Measurements from ENCODE around the gene PPM1F.

PPM1F gene

DNA sequence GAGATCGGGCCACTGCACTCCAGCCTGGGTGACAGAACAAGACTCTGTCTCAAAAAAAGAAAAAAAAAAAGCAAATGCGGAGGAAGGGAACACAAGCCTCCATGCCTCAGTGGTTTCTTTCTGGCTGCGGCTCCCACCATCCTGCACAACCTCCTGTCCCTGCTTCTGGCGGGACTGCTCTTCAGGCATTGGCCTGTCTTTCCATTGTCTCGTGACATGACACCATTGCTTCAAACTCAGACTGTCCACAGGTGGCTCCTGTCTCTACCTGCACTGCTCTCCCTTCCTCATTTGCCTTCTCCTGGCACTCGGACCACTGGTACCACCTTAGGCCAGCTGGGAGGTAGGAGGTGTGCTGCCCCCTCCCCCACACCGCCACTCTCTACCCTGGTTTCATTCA is 10.6 kb upstream of the PPM1F start:
- DNase-seq (ENCODE audit: extremely low spot score, insufficient read length, low read depth) (no peak), FAIRE-seq (no peak)

DNA sequence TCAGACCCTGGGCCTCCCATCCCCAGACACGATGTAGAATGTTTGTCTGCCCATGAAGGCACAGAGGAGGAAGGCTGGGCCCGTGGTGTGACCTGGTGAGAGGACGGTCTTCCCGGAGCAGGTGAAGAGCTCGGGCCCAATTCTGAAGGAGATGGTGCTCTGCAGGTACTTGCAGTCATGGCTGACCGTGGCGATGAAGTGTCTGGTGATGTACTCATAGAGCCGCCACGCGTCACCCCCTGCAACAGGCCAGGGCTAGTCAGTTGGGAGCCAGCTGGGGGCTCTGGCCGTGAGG is 10.0 kb upstream of the PPM1F start:
- FAIRE-seq: no peak
- no peak for DNase-seq (ENCODE audit: extremely low spot score, insufficient read length, low read depth)

DNA sequence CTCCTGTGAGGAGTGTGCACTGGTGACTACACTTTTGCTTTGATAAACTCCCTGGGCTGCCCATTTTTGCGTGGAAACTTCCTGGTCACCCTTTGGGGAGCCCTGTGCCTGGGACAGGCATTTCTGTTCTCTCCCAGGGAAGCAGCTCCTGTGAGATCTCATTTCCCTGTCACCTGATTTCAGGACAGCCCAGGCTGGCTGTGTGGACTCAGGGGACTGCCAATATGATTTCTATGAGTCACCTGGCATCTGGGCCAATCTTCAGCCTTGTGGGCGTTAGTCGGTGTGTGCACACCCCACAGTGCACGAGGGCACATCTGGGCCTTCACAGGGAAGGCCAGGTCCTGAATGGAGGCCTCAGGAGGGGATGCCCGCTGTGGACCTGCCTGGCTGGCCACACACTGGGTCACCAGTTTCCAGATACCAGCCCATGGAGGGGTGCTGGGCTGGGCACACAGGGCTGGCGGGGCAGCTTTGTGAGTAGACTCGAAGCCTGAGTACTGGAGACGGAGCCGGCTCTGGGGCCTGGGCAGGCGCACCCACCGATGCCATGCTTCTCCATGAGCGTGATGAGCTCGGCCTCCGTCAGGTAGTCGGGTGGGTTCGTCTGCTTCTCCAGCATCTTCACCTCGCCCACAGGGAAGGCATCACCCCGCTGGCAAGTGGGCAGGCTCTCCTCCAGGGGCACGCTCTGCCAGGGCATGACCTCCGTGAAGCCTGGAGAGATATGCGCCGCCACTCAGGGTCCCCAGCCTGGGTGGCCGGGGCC is 9.4 kb upstream of the PPM1F start:
- no peak for FAIRE-seq
- DNase-seq (ENCODE audit: extremely low spot score, insufficient read length, low read depth): no peak

DNA sequence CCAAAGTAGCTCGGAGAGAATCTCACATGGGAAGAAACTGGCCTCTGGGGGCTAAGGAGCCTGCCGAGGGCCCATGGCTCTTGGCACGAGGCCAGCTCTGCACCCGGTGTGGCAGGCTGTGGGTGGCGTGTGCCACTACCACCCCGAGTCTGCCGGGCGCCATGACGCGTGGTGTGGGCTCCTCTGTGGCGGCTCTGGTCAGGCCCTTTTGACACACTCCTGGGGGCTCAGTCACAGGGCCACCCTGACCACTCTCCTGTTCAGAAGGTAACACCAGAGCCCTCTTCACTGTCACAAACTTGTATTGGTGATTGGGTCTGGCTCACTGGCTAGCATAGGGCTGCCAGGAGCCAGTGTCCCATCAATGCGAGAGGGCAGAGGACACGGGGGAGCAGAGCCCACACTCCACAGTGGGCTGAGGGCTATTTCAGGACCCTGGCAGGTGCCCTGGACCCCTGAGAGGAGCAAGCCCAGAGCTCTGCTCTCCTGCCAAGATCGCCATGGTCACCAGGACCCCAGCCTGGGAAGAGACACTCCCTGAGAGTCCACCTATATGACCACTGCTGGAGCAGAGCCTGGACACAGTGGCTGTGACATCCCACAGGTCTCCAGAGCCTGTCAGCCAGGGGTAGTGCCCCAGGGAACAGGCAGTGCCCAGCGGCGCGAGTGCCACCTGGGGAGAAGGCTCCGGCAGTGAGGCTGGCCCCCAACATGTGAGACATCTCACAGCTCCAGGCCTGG is 8.6 kb upstream of the PPM1F start:
- FAIRE-seq (no peak), DNase-seq (ENCODE audit: extremely low spot score, insufficient read length, low read depth) (no peak)

DNA sequence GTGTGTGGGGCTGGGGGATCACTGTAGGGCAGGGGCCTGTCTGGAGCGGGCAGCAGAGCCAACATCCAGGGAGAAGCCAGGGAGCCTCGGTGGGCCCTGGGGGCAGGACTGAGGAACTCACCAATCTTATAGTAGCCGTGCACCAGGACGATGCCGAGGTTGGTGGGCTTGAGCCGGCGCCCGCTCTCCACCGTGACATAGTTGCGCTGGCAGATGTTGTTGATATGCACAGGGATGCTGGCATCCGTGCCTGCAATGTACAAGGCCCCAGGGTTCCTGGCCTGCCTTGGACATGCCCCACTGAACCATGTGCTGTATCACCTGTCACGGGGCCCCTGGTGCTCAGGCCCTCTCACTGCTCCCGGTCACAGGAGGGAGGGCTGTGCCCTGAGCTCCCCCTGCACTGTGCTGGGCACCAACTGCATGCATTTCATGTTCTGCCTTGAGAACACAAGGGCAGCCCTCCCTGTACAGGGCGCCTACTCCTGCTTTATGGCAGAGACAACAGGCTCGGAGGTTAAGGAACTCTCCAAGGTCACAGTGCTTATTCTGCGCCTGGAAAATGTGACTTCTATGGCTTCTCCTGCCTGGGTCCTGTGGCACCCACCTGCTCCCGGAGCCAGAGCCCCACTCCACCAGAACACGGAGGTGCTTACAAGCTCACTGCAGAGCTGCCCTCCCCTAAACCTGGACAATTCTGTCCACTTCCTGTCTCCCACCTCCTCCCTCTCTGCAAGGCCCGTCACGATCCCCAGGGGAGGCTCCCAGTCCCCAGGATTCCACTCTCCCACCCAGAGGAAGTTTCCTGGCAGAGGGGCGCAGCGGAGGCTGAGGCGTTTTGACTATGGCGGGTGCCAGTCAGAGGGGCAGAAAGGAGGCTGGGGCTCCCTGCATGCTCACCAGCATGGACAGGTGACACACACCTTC is 7.8 kb upstream of the PPM1F start:
- no peak for DNase-seq (ENCODE audit: extremely low spot score, insufficient read length, low read depth)
- FAIRE-seq: no peak

DNA sequence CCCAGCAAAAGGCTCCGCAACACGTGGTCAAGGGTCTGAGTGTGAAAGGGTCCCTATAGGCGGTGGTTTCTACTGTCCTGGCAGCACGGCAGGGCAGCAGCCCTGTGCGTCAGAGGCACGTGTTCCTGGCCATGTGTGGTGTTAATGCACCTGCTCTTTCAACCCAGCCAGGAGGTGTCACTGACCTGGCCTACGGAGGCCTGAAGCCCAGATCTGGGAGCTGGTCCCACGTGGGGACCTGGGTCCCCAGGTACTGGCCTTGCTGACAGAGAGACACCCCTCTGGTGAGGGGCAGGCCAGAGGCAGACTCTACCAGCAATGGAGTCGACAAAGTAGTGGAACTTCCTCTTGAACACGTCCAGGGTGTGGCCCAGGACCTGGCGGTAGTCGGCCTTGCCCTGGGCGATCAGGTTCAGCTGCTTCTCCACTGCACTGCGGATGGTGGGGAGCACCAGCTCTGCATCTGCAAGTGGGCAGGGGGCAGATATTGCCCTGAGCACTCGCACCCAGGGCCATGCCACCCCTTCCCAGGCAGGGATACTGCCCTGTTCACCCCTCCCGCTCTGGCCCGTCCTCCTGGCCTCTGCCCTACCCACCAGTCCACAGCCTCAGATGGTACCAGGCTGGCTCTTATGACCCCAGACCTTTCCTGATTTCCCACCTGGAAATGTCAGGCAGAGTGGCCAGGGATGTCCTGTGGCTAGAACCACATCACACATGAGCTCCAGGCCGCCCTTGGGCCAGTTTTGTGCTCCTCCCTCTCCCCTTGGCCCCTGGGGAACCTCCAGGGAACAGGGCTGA is 6.8 kb upstream of the PPM1F start:
- DNase-seq (ENCODE audit: extremely low spot score, insufficient read length, low read depth) (no peak), FAIRE-seq (no peak)

DNA sequence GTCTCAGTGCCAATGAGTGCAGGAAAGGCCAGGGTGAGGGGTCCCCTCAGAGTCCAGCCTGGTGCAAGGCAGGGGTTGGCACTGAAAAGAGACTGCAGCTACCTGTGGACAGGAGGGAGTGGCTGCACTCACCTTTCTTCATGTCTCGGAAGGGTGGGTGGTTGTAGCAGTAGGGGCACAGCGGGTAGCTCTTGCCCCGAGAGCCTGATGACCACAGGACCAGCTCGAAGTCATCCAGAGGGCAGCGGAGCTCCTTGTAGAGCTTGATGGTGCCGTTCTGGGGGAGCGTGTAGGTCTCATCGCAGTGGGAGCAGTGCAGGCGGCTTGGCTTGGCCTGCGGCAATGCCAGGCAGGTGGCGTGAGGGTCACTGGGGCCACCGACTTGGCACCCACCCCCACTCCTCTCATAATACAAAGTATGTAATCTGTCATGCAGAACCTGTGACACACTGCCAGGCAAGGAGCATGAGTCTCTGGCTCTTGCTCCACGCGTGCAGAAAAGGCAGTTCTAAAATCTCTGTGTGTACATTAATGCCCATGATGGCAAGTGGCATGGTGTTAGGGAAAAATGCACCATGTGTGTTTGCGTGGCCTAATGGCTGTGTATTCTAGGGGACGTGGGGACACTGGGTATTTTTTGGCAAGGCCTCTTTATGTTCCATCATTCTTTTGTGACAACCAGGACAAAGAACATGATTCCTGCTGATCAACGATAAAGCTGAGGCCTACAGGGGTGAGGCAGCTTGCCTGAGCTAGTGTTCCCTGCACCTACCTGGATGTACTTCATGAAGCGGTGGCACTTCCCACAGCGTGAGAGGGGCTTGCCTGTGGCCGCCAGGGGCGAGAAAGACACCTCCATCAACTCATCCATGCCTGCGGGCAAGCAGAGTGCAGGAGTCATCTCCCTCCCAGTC is 6.0 kb upstream of the PPM1F start:
- DNase-seq (ENCODE audit: extremely low spot score, insufficient read length, low read depth) (no peak), FAIRE-seq (no peak)

DNA sequence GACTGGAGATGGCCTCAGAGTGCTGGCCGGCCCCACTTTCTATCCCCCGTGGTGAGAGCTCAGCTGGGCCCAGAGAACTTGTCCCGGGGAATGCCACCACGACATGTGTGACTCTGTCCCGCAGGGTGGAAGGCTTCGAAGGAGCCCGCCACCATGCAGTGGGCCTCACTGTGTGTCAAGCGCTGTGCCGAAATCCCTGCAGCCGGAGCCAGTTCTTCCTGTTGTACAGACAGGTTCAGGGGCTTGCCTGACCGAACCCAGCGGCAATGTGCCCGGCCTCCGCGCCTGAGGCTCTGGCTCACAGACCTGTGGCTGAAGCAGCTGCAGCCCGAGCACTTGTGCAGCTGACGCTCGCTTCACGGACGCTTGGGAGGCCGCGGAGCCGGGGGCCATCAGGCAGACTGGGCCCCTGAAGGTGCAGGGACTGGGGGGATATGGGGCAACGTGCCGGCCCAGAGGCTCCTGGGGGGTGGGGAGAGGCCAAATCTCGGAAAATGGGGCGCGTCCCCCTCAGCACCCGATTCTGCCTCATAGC is 650 bp downstream of the PPM1F start:
- no peak for FAIRE-seq

DNA sequence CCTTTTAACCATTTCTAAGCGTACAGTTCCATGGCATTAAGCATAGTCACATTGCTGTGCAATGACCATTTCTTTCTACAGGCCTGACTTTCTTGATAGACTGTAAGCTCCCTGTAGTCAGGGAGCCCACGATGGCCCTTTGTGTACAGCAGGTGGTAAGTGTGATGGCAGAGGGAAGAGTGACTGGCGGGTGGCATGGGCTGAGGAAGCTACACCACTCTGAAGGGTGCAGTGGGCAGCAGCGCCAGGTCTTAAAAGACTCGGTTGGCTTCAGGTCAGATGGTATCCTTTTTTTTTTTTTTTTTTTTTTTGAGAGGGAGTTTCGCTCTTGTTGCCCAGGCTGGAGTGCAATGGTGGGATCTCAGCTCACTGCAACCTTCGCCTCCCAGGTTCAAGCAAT is 1.6 kb downstream of the PPM1F start:
- DNase-seq (ENCODE audit: extremely low spot score, insufficient read length, low read depth) (no peak), FAIRE-seq (no peak)

More for the DNA sequence above, 650 bp downstream of the PPM1F start:
- DNase-seq (ENCODE audit: extremely low spot score, insufficient read length, low read depth): no peak

DNA sequence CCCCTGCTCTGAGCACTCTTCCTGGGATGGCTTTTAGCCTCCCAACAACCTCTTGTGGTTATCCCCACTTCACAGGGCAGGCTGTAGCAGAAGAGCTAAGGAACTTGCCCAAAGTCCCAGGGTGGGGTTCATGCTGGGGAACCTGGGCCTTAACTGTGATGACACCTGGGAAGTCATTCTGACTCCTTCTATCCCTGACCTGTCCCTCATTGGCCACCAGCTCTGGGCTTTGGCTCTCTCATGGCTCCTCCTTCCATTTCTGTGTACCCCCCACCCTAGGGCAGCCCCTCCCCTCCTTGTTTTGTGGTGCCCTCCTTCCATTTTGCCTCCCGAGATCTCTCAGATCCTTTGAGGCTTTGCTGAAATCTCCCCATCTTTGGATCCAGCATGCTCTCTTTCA is 2.7 kb downstream of the PPM1F start:
- no peak for FAIRE-seq
- DNase-seq (ENCODE audit: extremely low spot score, insufficient read length, low read depth): no peak

DNA sequence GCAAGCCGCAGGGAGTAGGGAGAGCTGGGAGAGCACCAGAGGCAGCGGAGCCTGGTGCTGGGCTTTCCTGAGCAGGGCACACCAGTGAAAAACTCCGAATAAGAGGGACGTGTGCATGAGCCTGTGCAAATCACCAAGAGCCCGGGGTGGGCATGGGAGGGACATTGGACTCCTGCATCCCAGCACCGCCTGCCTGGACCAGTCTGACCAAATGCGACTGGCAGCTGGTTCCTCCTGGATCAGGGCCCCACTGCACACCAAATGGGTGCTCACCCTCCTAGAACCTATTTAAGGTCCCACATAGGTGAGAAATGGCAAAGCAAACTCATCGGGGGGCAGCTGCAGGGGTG is 3.1 kb downstream of the PPM1F start:
- FAIRE-seq: no peak
- DNase-seq (ENCODE audit: extremely low spot score, insufficient read length, low read depth): no peak

DNA sequence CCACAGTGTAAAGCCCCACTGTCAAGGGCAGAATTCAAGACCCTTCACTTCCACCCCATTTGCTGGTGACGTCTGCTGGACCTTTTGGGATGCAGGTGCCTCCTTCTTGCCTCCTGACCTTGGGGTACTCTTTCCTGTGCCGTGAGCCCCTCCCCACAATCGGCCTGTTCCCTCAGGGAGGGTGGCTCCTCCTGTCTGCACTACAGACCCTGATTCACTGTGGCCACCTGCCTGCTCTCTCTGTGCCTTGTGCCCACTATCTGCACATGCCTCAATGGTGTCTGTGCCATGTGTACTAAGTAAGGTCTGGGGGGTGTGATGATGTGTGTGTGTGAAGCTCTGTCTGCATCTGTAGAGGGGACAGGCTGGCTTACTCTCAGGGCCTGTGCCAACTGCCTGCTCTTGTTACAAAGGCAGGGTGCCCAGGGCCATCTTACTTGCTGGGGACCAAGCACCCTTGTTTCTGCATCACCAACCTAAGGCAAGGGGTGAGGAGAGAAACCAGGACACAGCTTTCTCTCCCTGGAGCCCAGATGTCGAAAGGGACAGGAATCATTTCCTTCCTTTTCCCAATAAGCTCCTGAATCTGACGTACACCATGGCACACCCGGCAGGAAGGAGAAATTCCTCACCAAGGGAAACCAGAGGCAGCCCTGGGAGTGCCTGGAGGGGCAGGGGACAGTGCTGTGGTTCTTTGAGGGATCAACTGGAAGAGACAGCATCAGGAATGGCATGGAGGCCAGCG is 3.7 kb downstream of the PPM1F start:
- FAIRE-seq: no peak
- DNase-seq (ENCODE audit: extremely low spot score, insufficient read length, low read depth): no peak

DNA sequence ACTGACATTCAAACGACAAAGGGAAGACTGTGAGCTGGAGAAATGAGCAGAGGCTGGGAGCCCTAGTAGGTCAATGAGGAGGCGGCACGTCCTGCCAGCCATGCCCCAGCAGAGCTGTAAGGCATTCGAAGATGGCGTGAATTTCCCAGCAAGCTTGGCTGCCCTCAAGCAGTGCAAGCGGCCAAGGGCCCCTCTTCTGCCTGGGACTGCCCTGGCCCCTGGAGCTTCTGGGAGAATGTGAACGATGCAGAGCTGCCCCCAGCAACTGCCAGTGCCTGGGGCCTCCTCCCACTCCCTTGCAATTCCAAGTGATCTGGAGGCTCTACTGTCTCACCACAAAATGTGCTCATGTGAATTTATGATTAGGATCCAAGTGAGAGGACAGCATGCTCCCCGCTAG is 4.3 kb downstream of the PPM1F start:
- FAIRE-seq: no peak
- DNase-seq (ENCODE audit: extremely low spot score, insufficient read length, low read depth): no peak

DNA sequence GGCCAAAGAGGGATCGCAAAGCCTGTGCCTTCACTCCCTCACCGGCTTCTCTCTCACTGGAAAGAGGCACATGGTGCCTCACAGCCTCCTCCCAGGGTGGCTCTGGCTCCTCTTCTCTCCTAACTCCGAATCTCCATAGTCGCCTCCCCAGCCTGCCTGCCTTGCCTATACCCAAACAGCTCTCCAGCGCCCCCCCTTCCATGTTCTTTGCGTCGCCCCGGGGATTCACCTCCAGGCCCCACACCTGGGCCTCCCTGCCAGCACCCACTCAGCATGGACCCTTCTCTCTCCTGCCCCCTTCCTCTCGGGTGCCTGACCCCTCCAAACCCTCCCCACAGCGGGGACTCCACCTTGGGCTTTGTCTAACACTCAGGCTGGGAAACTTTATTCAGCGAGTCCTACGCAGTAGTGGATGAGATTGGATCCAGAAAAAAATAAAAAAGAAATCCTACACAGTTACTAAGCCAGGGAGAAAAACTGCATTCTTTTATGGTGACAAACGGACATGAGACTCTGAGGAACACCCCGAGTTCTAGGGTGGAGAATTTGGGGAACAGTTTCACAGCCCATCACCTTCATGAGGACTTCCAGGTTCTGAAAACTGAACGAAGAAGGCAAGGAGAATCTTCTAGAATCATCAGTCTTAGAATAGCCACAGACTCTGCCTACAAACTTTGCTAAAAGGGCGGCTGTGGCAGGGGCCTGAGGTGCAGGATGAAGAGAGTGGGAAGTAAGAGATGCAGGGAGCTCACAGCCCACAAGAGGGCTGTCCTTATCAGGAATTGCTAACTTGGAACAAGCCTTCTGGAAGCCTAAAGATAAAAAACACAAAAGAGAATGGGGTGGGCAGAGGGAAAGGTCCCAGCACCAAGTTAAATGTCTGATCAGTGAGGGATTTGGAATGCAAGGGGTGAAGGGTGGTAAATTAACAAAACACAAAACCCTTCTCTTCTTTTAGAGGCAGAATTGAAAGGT is 5.3 kb downstream of the PPM1F start:
- FAIRE-seq: no peak
- DNase-seq (ENCODE audit: extremely low spot score, insufficient read length, low read depth): no peak

DNA sequence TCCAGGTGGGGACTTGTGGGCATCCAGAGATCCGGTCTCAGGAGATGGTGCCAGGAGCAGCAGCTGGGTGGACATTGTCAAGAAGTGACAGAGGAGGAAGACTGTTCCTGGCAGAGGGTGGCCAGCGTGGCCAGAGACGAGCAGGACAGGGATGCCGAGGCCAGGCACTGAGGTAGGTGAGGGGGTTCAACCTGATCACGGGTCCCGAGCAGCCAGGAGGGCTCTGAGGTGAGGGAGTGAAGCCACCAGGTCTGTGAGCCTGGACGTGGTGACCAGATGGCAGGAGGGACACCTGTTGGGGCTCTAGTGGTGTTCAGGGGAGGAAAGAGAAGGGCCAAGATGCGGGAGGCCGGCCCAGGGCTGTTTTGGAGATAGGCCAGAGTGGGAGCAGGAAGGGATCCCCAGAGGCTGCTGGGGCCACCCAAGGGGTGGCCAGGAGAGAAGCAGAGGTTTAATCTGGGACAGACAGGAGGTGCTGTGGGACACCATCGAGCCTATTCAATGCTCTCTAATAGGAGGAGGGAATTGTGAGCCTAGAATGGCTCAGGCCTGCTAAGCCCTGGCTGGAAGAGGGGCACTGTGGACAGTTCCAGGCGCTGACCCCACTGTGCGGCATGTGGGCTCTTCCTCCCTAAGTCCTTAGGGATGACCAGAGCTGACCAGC is 6.3 kb downstream of the PPM1F start:
- no peak for FAIRE-seq

DNA sequence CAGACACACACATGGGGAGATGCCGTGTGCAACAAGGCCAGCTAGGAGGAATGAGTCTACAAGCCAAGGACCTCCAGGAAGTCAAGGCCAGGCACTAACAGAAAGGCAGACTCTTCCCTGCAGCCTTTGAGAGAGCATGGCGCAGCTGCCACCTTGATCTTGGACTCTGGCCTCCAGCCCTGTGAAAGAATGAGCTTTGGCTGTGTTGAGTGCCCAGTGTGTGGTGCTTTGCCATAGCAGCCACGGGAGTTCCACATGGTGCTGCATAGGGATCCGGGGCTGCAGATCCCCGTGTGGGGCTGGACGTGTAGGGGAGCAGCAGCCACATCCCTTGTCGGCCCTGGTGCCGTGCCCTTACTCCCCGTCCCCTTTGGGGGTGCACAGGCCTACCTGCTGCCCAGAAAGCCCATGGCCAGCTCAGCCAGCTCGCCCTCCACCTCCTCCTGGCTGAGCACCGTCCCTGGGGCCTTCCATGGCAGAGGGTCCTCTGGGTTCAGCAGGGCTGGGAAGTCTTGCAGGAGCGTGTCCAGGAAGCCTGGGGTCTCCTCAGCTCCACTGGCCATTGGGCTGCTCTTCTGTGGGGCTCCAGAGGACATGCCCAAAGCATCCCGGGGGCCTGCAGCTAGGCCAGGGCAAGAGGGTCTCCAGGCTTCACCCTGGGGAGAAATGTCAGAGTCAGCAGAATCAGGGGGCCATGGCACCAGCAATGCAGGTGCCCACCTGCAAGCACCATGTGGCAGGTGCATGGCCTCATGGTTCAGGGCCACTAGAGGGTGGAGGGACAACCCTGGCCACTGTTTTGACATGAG is 7.0 kb downstream of the PPM1F start:
- FAIRE-seq (no peak), DNase-seq (ENCODE audit: extremely low spot score, insufficient read length, low read depth) (no peak)

More for the DNA sequence above, 6.3 kb downstream of the PPM1F start:
- DNase-seq (ENCODE audit: extremely low spot score, insufficient read length, low read depth): no peak
